Nephron progenitor cell (in vitro differentiated cells): ENCODE results near the gene SOCS7.

Experiments
- DNase-seq: peaks from one replicate; pipeline ENCODE4 v3.0.0; 2021
- H3K27ac Mint-ChIP-seq: 2 replicates; pipeline ENCODE4 v1.8.0; 2021; ENCODE audit warnings: mild to moderate bottlenecking, moderate library complexity, mixed read lengths
- H3K27me3 Mint-ChIP-seq: 2 replicates; pipeline ENCODE4 v1.8.0; 2021; ENCODE audit warnings: mild to moderate bottlenecking, low read depth, mixed read lengths; ENCODE audit not compliant: poor library complexity
- H3K36me3 Mint-ChIP-seq: 2 replicates; pipeline ENCODE4 v1.8.0; 2021; ENCODE audit warnings: low read depth, mixed read lengths
- H3K4me1 Mint-ChIP-seq: 2 replicates; pipeline ENCODE4 v1.8.0; 2021; ENCODE audit warnings: mixed read lengths
- H3K4me3 Mint-ChIP-seq: 2 replicates; pipeline ENCODE4 v1.8.0; 2021; ENCODE audit warnings: mild to moderate bottlenecking, moderate library complexity, mixed read lengths
- H3K9me3 Mint-ChIP-seq: 2 replicates; pipeline ENCODE4 v1.8.0; 2021; ENCODE audit warnings: mild to moderate bottlenecking, moderate library complexity, mixed read lengths
- TF ChIP-seq, protein P1 (sequence below): fragments of 200-600 bp; sonication (generic); IDR thresholded peaks from 2 replicates; pipeline ENCODE4 v1.5.0; 2021; ENCODE audit warnings: antibody characterized with exemption

Gene SOCS7, protein sequence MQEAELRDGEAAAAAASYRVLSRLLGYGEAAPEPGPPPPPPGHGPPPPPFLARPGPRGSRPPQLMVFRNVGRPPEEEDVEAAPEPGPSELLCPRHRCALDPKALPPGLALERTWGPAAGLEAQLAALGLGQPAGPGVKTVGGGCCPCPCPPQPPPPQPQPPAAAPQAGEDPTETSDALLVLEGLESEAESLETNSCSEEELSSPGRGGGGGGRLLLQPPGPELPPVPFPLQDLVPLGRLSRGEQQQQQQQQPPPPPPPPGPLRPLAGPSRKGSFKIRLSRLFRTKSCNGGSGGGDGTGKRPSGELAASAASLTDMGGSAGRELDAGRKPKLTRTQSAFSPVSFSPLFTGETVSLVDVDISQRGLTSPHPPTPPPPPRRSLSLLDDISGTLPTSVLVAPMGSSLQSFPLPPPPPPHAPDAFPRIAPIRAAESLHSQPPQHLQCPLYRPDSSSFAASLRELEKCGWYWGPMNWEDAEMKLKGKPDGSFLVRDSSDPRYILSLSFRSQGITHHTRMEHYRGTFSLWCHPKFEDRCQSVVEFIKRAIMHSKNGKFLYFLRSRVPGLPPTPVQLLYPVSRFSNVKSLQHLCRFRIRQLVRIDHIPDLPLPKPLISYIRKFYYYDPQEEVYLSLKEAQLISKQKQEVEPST

DNA sequence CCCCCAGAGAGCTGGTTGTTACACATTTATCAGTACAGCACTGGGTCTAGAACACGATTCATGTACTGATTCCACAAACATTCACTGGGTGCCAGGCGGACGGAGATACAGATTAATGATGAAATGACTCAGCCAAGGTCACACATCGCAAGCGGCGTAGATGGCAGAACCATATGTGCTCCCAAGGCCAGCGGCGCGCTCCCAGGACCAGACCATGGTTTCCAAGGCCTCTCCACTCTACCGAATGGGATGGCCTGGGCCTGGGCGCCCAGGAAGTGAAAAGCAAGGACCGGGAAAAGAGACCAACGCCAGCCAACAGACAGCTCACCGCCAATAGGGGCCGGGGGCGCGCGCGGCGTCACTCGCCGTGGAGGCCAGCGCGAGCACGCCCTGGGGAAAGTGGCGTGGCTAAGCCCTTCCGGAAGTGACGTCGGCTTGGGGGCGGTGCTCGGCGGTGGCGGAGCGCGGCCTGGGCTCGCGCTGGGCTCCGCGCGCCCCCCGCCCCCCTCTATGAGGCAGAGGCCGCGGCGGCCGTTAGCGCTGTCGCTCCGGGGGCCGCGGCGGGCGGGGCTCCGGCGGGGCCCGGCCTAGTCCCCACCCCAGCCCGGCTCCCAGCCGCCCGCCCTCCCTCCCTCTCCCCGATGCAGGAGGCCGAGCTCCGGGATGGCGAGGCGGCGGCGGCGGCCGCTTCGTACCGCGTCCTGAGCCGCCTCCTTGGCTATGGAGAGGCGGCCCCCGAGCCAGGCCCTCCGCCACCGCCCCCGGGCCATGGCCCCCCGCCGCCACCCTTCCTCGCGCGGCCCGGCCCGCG is at the start of gene SOCS7:
SOCS7 (plus strand) TSS at position 433 of the 811 bp plus-strand sequence; CDS start at position 642, 209 bp downstream.
- peak within 1 kb of the TSS; percentile 74 for H3K27ac Mint-ChIP-seq
- DNase-seq, result peak; percentile 98
- no peaks in the 10 kb centered on the region for H3K9me3 Mint-ChIP-seq
- TF ChIP-seq, protein P1, sequence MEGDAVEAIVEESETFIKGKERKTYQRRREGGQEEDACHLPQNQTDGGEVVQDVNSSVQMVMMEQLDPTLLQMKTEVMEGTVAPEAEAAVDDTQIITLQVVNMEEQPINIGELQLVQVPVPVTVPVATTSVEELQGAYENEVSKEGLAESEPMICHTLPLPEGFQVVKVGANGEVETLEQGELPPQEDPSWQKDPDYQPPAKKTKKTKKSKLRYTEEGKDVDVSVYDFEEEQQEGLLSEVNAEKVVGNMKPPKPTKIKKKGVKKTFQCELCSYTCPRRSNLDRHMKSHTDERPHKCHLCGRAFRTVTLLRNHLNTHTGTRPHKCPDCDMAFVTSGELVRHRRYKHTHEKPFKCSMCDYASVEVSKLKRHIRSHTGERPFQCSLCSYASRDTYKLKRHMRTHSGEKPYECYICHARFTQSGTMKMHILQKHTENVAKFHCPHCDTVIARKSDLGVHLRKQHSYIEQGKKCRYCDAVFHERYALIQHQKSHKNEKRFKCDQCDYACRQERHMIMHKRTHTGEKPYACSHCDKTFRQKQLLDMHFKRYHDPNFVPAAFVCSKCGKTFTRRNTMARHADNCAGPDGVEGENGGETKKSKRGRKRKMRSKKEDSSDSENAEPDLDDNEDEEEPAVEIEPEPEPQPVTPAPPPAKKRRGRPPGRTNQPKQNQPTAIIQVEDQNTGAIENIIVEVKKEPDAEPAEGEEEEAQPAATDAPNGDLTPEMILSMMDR, result no peak
- H3K4me1 Mint-ChIP-seq, result peaks cover 59% of the 10 kb centered on the region
- peak within 1 kb of the TSS; percentile 84 for H3K4me3 Mint-ChIP-seq
- H3K27me3 Mint-ChIP-seq, result no peaks in the 10 kb centered on the region
- no peaks in the 10 kb centered on the region for H3K36me3 Mint-ChIP-seq

DNA sequence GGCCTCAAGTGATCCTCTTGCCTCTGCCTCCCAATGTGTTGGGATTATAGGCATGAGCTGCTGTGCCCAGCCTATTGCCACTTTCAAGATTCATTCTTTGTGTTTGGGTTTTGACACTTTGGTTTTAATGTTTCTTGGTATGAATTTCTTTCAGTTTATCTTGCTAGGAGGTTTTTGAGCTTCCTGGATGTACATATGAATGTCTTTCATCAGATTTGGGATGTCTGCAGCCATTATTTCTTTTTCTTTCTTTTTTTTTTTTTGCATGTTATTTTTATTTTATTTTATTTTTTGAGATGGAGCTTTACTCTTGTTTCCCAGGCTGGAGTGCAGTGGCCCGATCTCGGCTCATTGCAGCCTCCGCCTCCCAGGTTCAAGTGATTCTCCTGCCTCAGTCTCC is 36.1 kb upstream of the SOCS7 start:
- H3K27me3 Mint-ChIP-seq, result no peaks in the 10 kb centered on the region
- no peaks in the 10 kb centered on the region for H3K4me1 Mint-ChIP-seq
- peaks cover 8% of the 10 kb centered on the region for H3K9me3 Mint-ChIP-seq
- no peak for DNase-seq
- H3K4me3 Mint-ChIP-seq, result no peak overlapping the region
- no peak overlapping the region for H3K27ac Mint-ChIP-seq
- H3K36me3 Mint-ChIP-seq, result peaks cover 62% of the 10 kb centered on the region
- TF ChIP-seq, protein P1, result no peak

DNA sequence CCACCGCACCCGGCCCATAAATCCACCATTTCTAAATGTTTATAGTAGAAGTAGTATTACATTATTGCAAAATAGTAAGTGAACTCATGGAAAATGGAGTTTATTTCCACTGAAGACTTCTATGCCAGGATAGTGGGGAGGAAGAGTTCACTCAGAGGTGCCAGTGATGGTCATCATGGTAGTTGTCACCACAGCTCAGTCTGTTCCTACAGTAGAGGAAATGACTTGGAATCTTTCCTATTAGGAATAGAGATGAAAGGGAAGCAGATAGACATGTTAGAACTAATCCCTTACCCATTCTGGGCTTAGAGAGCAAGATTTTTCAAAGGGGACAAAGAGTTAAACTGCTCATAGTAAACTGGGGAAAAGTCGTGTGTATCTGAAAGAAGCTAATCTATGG is 34.6 kb upstream of the SOCS7 start:
- H3K27ac Mint-ChIP-seq, result no peak overlapping the region
- H3K4me3 Mint-ChIP-seq, result no peak overlapping the region
- H3K36me3 Mint-ChIP-seq, result peaks cover 65% of the 10 kb centered on the region
- no peaks in the 10 kb centered on the region for H3K4me1 Mint-ChIP-seq
- H3K27me3 Mint-ChIP-seq, result no peaks in the 10 kb centered on the region
- peaks cover 8% of the 10 kb centered on the region for H3K9me3 Mint-ChIP-seq
- TF ChIP-seq, protein P1, result no peak
- DNase-seq, result no peak

DNA sequence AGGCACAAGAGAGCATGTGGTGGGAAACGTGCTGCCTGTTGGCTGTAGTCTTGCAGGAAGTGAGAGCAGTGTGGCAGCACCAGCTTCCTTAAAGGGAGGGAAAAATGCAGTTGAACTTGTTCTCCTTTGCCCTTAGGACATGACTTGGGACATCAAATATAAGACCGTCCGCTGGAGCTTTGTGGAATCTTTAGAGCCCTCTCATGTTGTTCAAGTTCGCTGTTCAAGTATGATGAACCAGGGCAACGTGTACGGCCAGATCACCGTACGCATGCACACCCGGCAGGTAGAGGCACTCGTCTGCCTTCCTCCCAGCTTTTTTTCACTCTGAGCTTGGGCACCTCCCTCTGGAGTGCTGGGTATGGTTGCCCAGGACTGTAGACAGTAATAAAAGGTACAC is 31.2 kb upstream of the SOCS7 start:
- peaks cover 16% of the 10 kb centered on the region for H3K4me1 Mint-ChIP-seq
- H3K27ac Mint-ChIP-seq, result no peak overlapping the region
- TF ChIP-seq, protein P1, result no peak
- H3K4me3 Mint-ChIP-seq, result no peak overlapping the region
- H3K36me3 Mint-ChIP-seq, result peaks cover 56% of the 10 kb centered on the region
- H3K27me3 Mint-ChIP-seq, result no peaks in the 10 kb centered on the region
- peaks cover 4% of the 10 kb centered on the region for H3K9me3 Mint-ChIP-seq
- no peak for DNase-seq

DNA sequence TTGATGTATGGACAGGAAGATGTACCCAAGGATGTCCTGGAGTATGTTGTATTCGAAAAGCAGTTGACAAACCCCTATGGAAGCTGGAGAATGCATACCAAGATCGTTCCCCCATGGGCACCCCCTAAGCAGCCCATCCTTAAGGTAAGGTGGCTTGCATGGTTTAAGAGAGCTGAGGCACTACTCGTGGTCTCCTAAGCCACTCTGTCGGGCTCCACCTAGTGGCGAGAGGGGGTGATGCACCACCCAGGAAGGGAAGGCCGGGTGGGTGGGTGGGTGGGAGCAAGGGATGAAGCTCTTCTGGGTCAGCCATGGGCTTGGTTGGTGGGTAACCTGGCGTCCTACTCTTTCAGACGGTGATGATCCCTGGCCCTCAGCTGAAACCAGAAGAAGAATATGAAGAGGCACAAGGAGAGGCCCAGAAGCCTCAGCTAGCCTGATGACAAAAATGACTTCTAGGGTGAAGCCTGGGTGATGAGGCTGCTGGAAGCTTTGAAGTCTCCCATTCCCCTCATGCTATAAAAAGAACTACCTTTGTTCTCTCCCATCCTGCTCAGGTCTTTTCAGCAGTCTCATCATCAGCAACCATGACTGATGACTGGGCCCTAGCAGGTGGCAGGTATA is 29.4 kb upstream of the SOCS7 start:
- Mint-ChIP-seq H3K4me3 (no peak overlapping the region), H3K27me3 (peaks cover 3% of the 10 kb centered on the region), H3K9me3 (no peaks in the 10 kb centered on the region), H3K36me3 (peaks cover 40% of the 10 kb centered on the region), H3K27ac (no peak overlapping the region), H3K4me1 (peaks cover 29% of the 10 kb centered on the region)
- TF ChIP-seq, protein P1, result peak; percentile 86
- DNase-seq, result peak; percentile 83
